NCI-H526 treated with DMSO at 0.1 percent for 48 hours (cell line): ENCODE results near the gene NBEAL2.
"Not testable (repeated sequence)": the region's sequence is repeated elsewhere in the genome, so short reads cannot be mapped to it uniquely, and the experiment has no call there.

Source experiments
- DNase-seq: peaks from one replicate; lab custom pipeline; 2025; lab: John Stamatoyannopoulos, UW

NBEAL2 gene

DNA sequence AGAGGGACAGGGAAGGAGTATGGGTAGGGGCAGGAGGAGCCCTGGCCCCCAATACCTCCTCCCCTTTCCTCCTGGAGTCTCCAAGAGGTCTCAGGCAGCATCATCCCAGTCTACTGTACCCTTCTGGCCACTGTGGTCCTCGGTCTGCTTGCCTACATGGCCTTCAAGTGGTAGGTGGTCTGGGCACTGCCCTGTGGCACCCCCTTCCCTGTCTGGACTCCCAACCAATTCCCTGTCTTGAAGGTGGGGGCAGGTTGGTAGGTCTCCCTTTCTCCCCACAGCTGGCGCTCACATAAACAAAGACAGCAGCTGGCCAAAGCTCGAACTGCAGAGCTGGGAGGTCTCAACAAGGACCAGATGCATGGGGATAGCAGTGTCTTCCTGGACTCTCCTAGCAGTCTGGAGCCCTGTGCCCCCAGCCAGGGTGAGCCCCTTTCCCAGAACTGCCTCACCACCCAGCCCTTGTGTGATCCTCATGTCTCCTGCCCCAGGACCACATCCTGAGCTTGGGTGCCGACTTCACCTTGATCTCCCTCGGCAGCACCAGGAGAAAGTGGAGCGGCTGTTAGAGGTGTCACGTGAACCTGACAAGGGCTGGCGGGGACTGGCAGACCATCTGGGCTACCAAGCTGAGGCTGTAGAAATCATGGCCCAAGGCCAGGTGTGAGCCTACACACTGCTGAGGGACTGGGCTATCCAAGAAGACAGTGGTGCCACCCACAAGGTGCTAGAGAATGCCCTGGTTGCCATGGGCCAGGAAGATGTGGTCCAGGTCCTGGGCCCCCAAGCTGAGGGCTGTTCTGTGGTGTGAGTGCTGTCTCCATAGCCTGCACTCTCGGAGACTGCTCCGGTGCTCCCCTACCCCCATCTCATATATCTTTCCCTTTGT lies 33.1 kb downstream of the NBEAL2 start:
- DNase-seq, result no peak

DNA sequence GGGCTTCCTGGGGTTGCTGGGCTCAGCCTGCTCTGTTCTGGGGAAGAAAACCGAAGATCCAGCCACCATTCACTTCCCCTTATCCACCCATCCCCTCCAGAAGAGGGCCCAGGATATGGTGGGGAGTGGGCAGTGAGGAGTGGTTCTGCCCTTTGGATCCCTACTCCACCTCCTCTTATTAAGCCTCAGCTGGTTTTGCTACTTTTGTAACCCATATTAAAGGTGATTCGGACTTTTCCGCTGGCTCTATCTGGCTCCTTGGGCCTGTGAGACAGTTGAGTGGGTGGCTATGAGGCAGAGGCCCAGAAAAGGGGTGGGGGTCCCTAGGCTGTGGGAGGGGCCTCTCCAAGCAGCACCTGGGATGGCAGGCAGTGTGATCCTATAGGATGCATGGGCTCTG lies 33.8 kb downstream of the NBEAL2 start:
- DNase-seq, result no peak

DNA sequence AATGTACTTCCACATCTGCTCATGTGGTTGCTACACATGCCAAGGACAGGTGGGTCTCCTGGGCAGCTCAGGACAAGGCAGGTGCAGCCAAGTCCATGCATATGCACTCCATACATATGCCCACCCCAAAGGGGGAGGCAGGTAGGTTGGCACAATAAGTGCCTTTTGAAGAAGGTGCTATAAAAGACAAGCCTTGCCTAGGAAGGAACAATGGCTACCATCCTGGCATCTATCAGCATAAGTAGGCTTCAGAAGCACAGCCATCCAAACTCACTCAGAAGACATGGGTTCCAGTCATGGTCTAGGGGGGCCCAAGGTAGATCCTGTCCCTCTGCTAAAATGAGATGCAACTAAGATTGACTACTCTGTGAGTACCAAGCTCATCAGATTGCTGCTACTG lies 34.6 kb downstream of the NBEAL2 start:
- no peak for DNase-seq

DNA sequence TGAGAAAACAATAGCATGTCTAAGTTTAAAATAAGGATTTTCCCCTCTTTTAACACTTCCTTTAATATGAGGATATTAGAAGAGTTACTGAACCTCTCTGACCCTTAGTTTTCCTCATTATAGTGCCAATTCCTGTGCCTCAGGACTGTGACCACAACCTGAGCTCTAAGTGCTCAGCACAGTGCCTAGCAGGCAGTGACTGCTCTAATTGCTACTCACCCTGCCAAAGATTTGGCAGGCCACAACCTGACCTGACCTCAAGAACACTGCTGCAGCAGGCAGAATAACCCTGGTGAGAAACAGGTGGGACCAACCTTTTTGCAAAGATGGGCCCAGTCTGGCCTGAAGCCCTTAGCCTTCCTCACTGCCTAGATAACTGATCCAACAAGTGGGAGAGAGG lies 35.7 kb downstream of the NBEAL2 start:
- DNase-seq, result no peak

DNA sequence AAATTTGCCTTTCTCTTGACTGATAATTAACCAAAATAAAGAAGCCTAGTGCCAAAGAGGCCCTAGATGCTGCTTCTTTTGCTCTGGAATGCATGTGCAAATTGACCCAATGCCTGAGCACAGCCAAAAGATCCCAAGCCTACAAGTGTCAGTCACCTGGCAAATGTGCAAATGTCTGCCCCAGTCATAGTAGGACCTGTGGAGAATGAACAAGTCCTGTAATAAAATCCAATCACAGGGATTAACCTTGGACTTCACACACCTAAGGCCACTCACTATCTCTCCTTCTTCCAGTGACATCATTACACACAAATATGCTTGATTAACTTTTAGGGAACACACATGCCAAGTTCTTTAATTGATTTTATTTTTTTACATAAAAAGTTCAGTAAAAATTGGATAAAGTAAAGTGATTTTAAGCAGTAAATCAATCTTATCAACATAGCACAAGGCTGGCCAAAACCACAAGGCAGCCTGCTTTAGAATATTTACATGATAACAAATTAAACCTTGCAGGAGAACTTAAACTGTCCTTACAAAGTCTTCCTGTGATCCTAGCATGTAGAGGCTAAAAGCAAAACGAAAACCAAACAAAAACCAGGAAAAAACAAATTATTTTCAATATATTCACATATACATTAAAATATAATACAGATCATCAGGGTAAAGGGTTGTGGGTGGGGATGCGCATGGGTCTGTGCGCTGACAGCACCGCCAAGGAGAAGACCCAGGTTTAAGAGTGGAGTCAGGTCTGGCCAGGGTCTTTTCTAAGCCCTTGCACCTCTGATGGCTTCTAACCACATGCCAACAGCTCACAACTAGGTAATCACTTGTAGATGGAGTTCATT lies 36.8 kb downstream of the NBEAL2 start:
- DNase-seq, result no peak

DNA sequence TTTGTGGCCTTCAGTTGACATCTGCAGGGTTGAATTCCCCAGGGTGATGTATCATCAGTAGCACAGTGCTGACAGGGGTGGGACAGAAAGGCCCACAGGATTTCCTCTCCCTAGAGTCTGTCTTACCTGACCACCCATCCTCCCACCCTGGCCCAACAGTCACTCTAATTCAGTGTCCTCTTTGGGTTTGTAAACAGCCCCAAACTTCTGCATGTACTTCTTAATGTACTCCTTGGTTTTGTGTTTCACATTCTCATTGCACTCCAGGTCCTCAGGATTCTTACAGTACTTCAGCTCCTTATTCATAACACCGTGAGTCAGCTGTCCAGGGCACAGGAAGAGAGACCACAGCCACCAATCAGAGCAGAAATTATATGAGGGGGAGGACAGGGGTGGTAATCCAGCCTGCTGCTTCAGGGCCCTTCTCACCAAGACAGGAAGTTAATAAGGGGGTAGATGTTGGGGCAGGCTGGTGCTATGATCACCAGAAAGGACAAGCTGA lies 37.5 kb downstream of the NBEAL2 start:
- no peak for DNase-seq

DNA sequence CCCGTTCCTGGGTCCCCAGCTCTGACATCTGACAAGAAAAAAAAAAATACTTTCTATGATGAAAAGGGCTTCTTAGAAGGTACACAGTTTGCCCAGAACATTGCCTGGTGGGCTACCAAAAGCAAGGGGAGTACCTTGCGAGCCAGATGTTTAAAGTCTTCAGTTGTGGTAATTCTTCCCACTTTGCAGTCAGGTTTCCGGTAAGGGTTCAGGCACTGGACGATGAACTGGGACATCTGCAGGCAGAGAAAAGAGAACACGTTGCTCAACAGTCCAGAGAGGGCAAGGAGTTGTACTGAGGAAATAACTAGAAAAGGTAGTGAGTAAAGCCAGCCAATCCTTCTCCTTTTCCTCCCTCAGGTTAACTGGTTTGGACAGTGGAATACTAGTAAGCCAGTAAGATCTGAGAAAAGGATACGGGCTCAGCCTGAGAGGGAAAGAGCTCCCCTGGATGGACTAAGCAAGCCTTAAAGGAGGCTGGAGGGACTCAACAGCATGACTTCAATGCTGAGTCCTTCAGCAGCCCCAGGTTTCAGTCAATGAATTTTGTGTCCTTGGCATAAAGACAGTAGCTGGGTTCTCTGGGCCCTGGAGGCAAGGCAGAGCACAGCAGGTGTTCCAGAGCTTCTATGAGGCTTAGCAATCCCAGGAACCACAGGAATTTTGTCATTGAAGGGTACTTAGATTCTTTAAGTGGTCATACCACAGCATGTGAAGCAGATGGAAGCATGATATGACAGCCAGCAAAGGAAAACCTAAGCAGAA lies 38.2 kb downstream of the NBEAL2 start:
- DNase-seq, result no peak

DNA sequence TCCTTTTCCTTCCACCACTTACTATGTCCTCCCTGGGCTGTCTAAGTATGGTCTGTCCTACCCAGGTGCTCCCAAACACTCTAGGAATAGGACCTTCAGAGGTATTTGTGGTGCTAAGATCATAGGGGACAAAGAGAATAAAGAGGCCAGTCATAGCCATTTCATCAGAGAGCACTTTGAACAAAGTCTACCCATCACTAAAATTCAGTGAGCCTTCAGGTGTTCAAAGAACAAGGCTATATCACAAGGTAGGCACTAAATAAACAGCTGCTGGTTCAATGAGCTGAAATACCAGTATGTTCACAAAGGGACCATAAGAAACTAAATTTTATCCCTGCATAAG lies 38.8 kb downstream of the NBEAL2 start:
- no peak for DNase-seq

DNA sequence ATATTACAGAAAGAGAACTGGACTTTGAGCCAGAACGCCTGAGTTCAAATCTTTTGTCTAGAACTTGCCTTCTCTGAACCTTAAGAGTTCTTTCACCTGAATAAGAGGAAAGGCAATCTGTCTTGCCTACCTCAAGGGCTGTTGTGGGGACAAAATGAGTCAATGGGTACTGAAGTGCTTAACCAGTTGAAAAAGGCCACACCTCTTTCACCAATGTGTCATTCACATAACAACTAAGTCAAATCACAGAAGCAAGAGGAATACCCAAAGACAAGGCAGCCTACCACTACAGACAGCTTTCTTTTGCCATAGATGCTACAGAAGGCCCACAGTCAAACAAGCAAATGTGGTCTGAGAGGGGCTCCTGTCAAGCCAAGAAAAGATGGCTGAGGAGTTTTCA lies 39.7 kb downstream of the NBEAL2 start:
- no peak for DNase-seq

DNA sequence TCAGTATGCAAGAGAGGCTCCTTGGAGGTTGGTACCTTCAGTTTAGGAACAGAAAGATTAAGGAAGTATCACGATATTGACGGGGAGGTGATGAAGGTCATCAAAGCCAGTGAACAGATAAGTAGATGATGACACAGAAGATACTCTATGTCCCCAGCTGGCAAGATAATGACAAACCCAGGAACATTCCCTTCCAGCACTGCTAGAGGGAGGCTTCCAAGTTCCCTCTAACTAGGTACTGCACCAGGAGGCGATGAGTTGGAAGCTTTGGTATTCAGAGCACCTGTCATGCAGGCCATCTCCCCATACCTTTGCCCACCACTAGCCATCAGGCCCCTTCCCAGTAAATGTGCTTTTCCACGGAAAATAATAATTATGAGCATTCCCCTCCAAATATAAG lies 40.8 kb downstream of the NBEAL2 start:
- no peak for DNase-seq

DNA sequence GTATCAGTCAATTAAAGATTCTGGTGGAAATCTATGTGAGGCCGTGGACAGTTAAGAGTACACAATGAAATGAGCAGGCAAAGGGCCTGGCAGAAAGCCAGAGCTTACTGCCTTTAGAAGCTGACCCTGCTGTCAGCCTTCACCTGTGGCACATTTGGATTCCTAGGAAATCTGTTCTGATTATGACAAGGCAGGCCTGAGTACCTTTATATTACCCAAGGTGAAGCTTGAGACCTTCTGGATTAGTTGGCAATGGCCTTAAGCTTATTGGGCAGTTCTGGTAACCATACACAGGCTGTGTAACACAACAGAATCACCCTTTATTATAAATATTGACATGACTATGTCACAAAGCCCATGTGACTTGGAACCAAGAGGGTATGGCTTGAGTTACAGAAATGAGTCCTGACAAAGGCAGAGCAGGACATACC lies 43.2 kb downstream of the NBEAL2 start:
- DNase-seq, result no peak

DNA sequence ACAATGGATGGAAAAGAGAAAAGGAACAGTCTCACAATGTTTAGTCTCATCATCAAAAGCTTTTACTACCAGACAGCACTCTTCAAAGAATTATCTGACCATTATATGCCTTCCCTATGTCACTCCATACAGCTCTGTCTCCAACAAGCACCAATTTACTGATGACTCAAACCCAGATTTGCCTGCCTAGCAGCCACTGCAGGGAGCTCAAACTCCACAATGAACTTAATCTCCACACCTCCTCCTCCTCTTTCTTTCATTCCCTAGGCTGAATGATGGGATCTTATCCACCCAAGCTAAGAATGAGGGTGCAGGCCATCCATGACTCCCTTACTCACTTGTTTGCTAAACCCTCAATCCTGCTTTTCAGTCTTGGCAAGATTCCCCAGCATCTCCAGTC lies 45.5 kb downstream of the NBEAL2 start:
- DNase-seq, result no peak

DNA sequence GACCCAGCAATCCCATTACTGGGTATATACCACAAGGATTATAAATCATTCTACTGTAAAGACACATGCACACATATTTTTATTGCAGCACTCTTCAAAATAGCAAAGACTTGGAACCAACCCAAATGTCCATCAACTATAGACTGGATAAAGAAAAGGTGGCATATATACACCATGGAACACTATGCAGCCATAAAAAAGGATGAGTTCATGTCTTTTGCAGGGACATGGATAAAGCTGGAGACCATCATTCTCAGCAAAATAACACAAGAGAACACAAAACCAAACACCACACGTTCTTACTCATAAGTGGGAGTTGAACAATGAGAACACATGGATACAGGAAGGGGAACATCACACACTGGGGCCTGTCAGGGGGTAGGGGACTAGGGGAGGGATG lies 47.0 kb downstream of the NBEAL2 start:
- DNase-seq, result not testable (repeated sequence)

DNA sequence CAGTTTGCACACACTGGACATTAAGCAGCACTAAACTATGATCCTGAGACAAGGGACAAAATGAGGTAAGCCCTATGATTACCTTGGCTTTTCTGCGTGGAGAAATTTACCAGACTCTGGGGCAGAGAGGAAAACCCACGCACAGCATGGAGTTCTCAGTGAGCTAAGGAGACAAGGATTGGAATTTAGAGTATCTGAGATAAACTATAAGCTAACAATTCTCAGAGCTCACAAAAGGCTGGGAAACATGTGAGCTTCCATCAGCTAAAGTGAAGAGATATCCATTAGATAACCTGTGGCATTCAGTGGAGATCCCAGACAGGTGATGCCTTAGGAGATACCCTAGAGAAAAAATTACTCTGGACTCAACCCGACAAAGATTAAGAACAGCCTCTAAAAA lies 48.7 kb downstream of the NBEAL2 start:
- no peak for DNase-seq

DNA sequence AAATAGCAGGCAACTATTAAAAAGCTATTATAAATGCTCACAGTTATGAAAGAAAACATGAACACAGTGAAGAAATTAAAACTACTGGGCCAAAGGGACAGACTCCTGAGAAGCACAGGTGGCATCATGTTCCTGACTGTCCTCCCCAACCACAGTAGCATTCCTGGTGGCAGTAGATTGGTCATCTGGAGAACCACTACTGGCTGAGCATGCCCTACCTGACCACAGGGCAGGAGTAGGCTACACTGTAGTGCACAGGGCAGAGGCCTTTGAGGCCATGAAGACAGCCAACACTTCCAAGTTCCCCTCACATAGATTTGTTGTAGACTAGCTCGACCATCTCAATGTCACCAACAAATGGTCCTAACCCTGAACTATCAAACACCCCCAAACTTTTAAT lies 49.2 kb downstream of the NBEAL2 start:
- no peak for DNase-seq

DNA sequence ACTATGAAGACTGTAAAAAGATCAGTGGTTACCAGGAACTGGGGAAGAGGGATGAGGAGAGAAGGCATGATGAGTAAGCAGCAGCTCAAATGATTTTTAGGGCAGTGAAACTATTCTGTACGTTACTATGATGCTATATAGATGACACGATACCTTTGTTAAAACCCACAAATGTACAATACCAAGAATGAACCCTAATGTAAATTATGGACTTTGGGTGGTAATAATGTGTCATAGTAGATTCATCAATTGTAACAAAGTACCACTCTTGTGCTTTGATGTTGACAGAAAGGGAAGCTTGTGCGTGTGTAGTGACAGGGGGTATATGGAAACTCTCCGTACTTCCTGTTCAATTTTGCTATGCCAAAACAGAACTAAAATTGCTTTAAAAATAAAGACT lies 51.6 kb downstream of the NBEAL2 start:
- not testable (repeated sequence) for DNase-seq

DNA sequence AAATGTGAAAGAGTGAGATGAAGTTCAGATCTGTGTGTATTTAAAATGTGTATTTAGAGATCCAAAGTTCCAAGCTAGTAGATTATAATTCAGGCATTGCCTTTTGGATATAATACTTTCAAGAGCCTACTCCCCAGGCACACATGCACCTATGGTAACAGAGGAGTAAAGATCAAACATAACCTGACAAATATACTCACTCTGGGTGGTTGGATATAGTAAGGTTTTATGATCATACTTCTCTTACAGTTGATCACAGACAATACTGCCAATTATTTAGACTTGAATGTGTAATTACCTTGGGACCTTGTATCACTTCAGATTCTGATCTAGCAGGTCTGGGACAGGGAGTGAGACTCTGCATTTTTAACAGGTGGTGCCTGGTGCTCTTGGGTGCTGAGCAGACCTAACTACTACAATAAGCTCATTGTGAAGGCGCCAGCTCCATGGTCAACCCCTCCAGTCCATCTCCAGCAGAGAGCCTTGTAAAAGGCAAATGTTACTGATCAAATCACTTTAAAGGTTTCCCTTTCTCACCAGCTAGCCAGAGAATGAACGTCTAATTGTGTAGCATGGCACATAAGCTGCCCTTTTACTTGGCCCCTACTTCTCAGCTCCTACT lies 55.5 kb downstream of the NBEAL2 start:
- DNase-seq, result peak; percentile 68

DNA sequence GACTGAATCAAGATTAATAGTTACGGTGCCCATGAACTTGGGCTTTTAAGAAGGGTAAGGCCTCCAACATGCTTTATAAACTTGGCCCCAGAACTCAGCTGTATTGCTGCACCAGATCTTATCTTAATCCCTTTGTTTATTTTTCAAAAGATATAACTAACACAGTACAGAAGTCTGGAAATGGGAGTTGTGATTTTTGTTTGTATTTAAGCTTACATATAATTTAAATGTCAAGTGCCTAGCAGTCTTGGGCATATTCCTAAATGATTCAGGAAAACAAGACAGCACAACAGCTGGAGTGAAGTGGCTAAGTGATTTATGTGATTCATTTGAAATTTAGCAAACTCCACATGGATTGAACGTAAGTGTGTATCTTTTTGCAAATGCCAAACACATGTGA lies 56.2 kb downstream of the NBEAL2 start:
- no peak for DNase-seq

DNA sequence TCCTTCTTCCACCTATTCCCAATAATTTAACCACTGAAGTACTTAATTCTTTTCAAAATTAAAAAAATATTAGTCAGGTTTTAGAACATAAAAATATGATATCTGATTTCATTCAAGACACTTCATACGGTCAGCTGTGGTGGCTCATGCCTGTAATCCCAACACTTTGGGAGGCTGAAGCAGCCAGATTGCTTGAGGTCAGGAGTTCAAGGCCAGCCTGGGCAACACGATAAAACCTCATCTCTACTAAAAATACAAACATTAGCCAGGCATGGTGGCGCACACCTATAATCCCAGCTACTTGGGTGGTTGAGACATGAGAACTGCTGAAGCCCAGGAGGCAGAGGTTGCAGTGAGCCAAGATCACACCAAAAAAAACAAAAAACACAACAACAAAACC lies 56.7 kb downstream of the NBEAL2 start:
- DNase-seq, result no peak

DNA sequence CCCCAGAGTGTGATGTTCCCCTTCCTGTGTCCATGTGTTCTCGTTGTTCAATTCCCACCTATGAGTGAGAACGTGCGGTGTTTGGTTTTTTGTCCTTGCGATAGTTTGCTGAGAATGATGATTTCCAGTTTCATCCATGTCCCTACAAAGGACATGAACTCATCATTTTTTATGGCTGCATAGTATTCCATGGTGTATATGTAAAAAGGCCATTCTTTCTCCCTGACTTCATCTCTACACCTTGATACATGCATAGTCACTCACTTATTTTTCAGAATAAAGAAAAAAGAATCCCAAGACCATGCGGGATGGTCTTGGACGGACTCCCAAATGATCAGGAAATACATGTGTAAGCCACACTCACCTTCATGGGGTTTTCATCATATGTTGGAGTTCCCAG lies 57.8 kb downstream of the NBEAL2 start:
- DNase-seq, result not testable (repeated sequence)

DNA sequence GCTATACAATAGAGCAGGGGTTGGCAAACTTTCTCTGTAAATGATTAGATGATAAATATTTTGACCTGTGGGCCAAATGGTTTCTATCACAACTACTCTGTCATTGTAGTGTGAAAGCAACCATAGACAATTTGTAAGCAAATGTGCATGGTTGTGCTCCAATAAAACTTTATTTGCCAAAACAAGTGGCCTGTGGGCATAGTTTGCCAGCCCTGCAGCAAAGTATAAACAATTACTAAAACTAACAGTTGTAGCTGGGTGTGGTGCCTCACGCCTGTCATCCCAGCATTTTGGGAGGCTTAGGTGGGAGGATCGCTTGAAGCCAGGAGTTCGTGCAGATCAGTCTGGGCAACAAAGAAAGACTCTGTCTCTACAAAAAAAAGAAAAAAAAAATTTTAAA lies 61.6 kb downstream of the NBEAL2 start:
- DNase-seq, result no peak

DNA sequence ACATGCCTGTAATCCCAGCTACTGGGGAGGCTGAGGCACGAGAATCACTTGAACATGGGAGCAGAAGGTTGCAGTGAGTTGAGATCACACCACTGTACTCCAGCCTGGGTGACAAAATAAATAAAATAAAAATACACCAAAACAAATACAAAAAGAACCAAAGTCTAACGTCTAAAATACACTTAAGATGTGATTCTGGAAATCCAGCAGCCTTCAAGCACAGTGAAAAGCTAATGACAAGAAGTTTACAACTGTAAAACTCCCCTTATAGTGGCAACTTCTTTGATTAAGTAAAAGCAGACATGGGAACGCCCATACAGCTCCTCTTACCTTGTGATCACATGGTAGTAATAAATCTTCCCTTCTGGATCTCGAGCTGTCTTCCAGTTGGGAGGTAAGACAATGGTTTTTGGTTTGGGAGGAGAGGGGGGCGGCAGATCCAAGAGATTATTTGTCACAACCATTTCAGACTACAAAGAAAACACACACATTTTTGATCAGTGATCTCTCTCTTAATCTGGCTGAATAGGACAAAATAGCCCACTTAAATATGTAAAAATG lies 62.8 kb downstream of the NBEAL2 start:
- no peak for DNase-seq
